NCI-H2196 treated with DMSO at 0.1 percent for 48 hours (cell line): ENCODE measurements around the gene HAND1.

Source experiments
- DNase-seq: peaks from one replicate; lab custom pipeline; 2025; ENCODE audit not compliant: unreplicated experiment; lab: John Stamatoyannopoulos, UW

HAND1 gene

GRCh38 chr5:154479944-154480750, 2.1 kb upstream of the HAND1 start:
- DNase-seq = no peak

DNA sequence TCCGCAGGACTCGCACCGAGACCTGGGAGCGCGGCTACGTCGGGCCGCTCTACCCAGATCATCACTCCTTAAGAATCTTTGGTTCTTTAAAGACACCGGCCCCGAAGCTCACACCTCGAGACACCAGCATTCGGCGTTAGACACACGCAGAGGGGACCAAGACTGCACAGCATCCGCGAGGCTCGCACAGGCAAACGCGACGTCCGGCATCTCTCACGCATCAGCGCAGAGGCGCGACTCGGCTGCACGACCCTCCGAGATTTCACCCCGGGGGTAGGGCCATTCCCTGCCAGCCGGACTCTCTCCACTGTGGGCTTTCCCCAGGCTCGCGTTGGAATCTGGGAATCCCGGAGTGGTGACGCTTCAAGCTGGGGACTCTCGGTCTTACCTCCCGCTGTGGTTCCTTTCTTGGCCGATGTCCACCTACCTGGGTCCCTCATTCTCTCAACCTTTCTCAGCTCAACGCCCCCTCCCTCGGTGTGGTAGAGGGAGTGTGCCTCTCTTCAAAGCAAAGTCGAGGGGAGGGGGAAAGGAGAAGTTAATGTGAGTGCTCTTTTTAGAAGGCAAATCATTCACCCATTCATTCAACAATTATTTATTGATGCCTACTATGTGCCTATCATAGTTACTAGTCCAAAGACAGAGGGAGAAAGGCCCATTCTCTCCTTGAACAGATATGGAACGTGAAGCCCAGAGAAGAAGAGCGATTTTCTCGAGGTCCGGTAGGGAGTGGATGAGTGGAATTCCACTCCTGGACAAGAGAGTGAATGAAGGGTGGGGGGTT, 1.3 kb upstream of the HAND1 start:
- DNase-seq = no peak

DNA sequence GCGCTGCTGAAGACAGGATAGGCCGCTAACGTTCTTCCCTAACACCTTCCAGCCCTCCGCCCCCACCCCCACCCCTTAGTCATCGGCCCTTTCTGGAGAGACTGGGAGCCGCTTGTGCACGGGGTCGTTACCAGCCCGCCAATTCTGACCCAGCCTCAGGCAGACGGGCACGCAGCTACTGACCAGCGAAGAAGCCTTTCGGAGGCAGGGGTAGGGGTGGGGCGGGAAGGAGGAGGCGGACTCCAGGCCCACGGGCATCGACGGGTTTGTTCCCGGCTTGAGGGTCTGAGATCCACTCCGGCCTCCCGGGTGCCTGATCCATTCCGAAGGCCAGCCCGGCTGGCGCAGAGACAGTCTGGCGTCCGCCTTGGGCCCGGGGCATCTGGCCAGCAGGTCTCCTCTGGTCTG, 729 bp upstream of the HAND1 start:
- DNase-seq = no peak

DNA sequence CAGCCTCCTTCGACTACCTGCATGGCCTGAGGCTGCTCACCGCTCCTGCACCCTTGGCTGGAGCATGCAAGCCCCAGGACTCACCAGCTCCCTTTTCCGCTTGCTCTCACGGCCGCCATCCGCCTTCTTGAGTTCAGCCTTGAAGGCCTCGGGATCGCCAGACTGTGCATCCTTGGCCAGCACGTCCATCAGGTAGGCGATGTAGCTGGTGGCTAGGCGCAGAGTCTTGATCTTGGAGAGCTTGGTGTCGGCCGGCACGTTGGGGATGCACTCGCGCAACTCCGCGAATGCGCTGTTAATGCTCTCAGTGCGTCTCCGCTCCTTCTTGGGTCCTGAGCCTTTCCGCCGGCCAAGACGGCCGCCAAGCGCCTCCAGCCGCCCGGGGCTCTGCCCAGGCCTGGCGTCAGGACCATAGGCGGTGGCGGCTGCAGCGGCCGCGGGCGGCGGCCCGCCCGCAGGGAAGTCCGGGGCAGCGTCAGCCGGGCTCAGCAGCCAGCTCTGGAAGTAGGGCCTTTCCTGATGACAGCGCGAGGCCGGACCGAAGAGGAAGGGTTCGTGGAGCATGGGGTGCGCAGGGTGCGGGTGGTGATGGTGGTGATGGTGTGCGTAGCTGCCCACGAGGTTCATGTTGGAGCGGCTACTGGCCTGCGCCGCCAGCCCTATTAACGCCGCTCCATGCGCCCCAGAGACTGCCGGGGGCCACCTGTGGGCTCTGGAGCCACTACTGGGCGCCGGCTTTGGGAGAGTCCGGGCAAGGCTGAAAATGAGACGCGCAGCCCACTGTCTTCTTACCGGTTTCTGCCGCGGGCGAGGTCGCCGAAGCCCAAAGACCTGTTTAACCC, 424 bp downstream of the HAND1 start:
- no peak for DNase-seq

DNA sequence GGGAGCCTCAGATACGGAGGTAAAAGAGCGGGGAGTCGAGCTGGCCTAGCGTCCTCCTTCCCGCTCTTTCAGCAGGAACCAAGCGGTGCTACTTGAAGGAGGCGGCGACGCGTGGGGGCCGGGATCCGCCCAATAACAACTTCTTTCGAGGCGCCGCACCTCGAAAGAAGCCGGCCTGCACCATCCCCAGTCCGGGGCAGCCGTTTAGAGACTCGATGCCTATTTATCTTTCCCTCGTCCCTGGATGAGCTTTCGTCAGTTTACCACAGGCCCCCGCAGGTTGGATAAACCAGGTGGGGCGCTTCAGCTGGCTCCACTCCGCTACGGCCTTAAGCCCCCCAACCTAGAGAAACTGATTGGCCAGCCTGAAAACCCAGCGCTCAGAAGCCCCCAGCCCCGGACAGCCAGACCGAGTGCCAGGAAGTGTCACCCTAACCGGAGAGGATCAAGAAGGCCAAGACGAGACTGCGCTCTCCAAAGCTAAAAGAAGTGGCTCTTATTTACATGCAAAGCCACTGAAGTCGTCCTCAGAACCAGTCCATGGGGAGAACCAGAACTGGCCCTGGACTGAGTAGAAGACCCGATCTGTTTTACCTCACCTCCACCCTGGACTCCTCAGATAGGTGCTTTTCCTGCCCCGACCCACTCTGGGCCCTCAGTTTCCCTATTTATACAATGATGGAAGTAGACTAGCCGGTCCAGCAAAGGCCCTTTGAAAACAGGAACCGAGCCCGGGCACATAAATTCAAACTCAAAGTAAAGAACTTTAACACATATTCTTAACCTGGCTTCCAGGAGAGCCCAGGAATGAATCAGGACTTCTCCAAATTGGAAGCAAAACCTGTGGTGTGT, 1.4 kb downstream of the HAND1 start:
- no peak for DNase-seq

- DNase-seq = no peak
Measured at GRCh38 chr5:154475591-154476353, 2.3 kb downstream of the HAND1 start.

DNA sequence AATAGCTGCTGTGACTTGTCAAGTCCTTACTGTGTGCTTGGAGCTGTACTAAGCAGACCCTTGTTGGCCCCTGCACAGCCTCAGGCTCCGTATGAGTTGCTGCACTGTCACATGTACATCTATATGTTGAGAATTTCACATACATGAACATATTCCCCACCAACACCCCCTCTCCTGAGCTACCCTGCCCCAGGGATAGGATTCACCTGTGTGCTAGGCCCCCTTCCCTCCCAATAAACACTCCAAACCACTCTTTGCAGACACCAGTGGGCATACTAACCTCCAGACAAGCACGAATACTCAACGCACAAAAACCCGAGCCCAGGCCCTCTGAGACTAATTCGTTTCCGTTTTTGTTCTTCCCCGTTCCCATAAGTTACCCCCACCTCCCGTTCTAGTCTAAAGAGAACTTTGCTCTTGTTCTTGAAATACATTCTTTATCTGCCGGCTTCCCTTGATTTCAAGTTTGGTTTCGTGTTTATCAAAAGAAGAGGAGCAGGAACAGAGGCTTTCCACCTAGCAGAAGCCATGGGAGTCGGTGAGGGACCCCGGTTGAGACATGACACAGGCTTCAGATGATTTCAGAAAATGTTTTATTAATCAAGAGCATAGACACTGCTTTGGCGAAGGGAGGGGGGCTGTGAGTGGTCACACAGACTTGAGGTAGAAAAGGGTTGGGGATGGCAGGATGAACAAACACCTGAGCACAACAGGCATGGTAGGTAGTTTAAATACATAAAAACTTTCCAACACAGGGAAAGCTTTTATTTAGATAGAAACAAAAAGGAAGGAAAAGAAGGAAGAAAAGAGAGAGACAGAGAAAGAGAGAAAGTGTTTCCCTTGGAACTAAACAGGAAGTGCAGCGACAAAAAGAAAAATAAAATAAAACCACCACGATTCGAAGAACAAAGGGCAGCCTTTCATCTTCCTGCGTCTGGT, 3.4 kb downstream of the HAND1 start:
- no peak for DNase-seq

DNA sequence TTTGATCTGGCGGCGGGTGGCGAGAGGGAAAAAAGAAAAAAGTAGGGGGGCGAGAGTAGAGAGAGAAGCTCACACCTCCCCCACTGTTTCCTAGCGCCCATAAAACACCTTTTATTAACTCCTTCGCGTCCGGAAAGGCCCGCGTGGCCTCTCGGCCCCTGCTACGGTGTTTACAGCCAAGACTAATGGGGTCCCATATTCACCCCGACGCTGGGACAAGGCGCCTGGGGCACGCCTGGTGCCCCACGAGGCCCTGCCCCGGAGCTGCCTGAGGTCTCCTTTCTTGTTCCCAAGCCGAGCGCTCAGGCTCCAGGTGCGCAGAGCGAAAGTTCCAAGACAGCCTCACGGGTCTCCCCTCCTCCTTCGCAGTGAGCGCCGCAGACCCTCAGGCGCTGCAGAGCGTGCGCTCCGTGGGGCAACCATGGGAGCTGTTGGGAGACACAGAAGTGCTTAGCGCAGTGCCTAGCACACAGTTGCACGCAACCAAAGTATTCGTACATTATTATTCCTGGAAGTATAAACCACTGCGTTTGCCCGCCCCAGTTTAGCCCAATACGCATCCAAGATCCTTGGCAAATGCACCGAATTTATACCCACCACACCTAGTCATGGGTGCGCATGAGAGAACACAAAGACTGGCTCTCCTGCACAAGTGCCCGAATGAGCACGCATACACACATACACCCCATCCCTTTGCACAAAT, 4.3 kb downstream of the HAND1 start:
- DNase-seq = no peak

DNA sequence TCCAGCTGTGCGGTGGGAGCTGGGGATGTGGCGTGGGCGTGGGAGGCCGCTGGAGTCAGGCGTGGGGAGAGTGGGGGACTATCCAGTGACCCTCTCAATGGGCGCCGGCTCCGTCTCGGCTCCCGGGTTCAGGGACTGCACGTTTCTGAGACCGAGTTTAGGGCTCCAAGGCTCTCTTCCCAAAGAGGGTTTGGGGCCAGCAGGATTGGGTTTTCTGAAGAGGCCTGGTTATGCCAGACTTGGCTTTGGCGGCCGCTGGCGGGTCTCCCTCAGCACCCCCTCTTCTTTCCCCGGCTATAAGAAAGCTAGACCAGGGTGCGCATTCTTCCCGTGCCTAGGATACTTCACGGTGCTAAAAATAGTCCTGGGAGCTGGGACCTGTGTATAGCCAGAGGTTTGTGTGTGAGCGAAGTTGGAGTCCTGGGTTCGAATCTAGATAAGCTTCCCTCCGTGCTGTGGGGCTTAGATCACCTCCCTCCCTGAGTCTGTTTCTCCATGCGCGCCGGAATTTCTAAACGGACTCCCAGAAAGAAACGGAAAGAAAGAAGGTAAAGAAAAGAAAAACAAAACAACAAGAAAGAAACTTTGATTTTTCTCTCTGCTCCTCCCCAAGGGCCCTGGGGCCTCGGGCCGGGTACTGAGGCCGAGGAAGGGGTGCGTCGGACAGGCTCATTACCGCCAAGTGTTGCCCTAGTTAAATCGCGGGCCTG, 5.0 kb downstream of the HAND1 start:
- DNase-seq = no peak

- DNase-seq = no peak
Measured at GRCh38 chr5:154470947-154471870, 6.8 kb downstream of the HAND1 start.

DNA sequence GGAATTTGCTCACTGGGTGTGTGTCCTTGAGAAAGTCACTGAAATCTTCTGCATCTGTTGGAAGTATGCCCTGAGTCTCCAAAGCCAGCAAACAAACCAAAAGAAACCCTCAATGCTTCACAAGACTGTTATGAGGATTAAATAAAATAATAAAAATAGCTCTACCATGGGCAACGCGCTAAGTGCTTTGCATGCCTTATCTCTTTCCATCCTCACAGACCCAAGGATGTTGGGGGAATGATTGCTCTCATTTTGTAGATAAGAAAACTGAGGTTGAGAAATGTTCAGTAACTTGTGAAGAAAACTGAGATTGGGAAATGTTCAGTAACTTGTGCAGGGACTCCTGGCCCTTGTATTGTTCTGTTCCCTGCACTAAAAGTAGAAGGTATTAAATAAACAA, 7.9 kb downstream of the HAND1 start:
- no peak for DNase-seq

DNA sequence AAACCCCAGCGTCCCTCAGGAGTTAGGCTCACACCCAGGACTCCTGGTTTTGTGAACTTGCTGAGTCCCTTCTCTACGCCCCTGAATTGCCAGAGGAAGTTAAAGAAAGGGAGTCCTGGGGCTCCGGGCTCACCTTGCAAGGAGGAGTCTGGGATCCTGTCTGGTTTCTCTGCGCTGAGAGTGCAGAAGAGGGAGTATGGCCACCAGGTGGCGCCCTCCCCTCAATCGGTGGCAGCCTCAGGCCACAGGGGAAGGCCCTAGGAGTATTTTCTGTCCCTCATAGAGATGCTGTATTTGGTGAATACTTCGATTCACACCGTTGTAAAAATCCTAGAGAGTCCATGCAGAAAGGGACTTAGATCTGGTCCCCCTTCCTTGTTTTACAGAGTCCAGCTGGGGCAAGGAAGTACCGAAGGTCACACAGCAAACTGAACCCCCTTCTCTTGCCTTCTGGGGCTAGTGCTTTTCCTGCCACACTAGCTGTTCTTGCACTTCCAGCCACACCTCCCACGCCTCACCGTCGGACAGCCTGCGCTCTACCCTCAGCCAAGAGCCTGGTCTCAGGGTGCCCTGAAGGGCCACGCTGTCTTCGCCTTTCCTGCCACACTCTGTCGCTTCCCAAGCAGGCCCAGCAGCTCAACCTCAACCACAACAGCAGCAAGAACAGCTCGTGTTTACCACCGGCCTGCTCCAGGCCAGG, 10.2 kb downstream of the HAND1 start:
- peak; percentile 30 for DNase-seq

- no peak for DNase-seq
Measured at GRCh38 chr5:154466671-154467070, 11.4 kb downstream of the HAND1 start.

GRCh38 chr5:154466147-154466546, 11.9 kb downstream of the HAND1 start:
- no peak for DNase-seq

GRCh38 chr5:154465169-154465568, 12.9 kb downstream of the HAND1 start:
- DNase-seq = no peak

DNA sequence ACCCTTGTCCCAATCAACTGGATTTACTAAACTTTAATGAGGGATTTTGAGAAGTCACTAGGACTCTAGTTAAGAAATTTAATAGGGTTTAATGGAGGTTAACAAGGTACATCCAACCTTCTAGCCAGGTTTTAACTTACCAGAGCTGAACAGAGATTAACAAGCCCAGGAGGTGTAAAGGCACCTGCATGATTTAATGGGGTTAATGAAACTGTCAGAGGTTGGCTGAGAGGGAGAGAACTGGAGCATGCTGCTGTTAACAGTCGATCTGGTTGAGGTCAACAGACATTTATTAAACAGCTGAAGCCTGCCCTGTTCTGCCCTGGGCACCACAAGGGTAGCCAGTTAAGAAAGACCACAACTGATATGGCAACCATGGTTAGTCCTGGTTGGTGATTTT, 13.6 kb downstream of the HAND1 start:
- DNase-seq = no peak
